Uterus (tissue), 4 donors: ENCODE measurements around the gene MIB2. TPM values are rescaled to one million over a fixed set of nuclear protein-coding genes. Genes with fewer than 3 reads are reported as not detected.

Experiments
- DNase-seq, 2 donors: peaks; one replicate each; pipeline ENCODE4 v3.0.0-alpha.2; 2019 to 2020
- H3K27ac ChIP-seq, 2 donors: fragments of 200-600 bp; sonication (generic); 1 replicate in 1 of 2; 2 replicates in 1 of 2; pipeline ENCODE4 v1.5.1; 2016 to 2018
- H3K27me3 ChIP-seq, 2 donors: fragments of 200-600 bp; sonication (generic); one replicate each; pipeline ENCODE4 v1.5.1; 2018 to 2019; ENCODE audit warnings: control low read depth in 1 of 2
- H3K36me3 ChIP-seq, 2 donors: fragments of 200-600 bp; sonication (generic); one replicate each; pipeline ENCODE4 v1.5.1; 2019; ENCODE audit warnings: control low read depth in 1 of 2
- H3K4me1 ChIP-seq, 2 donors: fragments of 200-600 bp; sonication (generic); one replicate each; pipeline ENCODE4 v1.5.1; 2018 to 2019; ENCODE audit warnings: control low read depth in 1 of 2
- H3K4me3 ChIP-seq, 2 donors: fragments of 200-600 bp; sonication (generic); 1 replicate in 1 of 2; 2 replicates in 1 of 2; pipeline ENCODE4 v1.5.1; 2018 to 2019; ENCODE audit warnings: mild to moderate bottlenecking in 1 of 2
- H3K9me3 ChIP-seq, 2 donors: fragments of 200-600 bp; sonication (generic); one replicate each; pipeline ENCODE4 v1.5.1; 2019; ENCODE audit warnings: control low read depth in 1 of 2
- CTCF ChIP-seq, 4 experiments: fragments of 200-600 bp in 2 of 4; fragments of 450-650 bp in 2 of 4; sonication (generic) in 2 of 4; IDR thresholded peaks; one replicate each; pipeline ENCODE4 v1.5.1; 2016 to 2019; ENCODE audit warnings: antibody characterized with exemption in 4 of 4, mild to moderate bottlenecking in 2 of 4, moderate library complexity in 1 of 4
- POLR2A ChIP-seq, 2 donors: fragments of 450-650 bp; IDR thresholded peaks; one replicate each; pipeline ENCODE4 v1.6.1; 2016; ENCODE audit warnings: antibody characterized with exemption in 2 of 2, mild to moderate bottlenecking in 1 of 2, moderate library complexity in 1 of 2
- intact Hi-C: fragments of 100-400 bp; cut with DNase I; formaldehyde crosslinking; loops from one replicate; pipeline ENCODE4 v1.15.1; 2023; ENCODE audit warnings: low total_unique reads
- total RNA-seq, 4 donors: library from RNA; depleted of rRNA in 3 of 4; stranded (reverse); fragments of >200 nt in 3 of 4; gene quantifications; one replicate each; pipeline versions ENCODE4 v1.1.0 to v1.2.4, GENCODE V29; 2014 to 2023
- donor health status: DM: yes; HTN: yes; CAD: no.

MIB2 gene
- total RNA-seq, 4 donors from 2014 or later: 43.0 to 78.2 (median 57.6) TPM

- no peak for DNase-seq
These were observed 41.2 kb upstream of the MIB2 start for GRCh38 chr1:1573843-1574720.

GRCh38 chr1:1574721-1575537 lies 40.4 kb upstream of the MIB2 start, which contains the start of gene SSU72:
Gene SSU72, minus strand, starts transcription at chr1:1574863. Its CDS starts 306 bp downstream, at chr1:1574557.
- peak; percentile 89 to 91 for DNase-seq
- H3K4me3 ChIP-seq: peak within 1 kb of the TSS; percentile 84 to 96
- H3K9me3 ChIP-seq: no peaks in the 10 kb centered on the region
- intact Hi-C loops: no loop called here
- no peaks in the 10 kb centered on the region for H3K36me3 ChIP-seq
- no peaks in the 10 kb centered on the region for H3K4me1 ChIP-seq
- TF ChIP-seq CTCF (IDR thresholded peaks at IDR 0.05): peak in 1 of 4 experiments; percentile 36
- peak; percentile 64 to 94 for TF ChIP-seq POLR2A (IDR thresholded peaks at IDR 0.05)
- no peaks in the 10 kb centered on the region for H3K27me3 ChIP-seq
- peak within 1 kb of the TSS; percentile 92 to 98 for H3K27ac ChIP-seq

More at GRCh38 chr1:1573843-1574720, 41.2 kb upstream of the MIB2 start:
- H3K4me3 ChIP-seq: peak overlapping the region; percentile 84 to 96
- no peak for TF ChIP-seq POLR2A (IDR thresholded peaks at IDR 0.05)
- TF ChIP-seq CTCF (IDR thresholded peaks at IDR 0.05): no peak
- H3K4me1 ChIP-seq: no peaks in the 10 kb centered on the region
- H3K27me3 ChIP-seq: no peaks in the 10 kb centered on the region
- H3K9me3 ChIP-seq: no peaks in the 10 kb centered on the region
- H3K36me3 ChIP-seq: no peaks in the 10 kb centered on the region
- H3K27ac ChIP-seq: peak overlapping the region; percentile 92 to 98
- intact Hi-C loops: no loop called here

GRCh38 chr1:1577367-1578011 lies 37.8 kb upstream of the MIB2 start:
- H3K4me3 ChIP-seq: no peak overlapping the region
- H3K27ac ChIP-seq: no peak overlapping the region
- H3K4me1 ChIP-seq: no peaks in the 10 kb centered on the region
- no peaks in the 10 kb centered on the region for H3K9me3 ChIP-seq
- DNase-seq: no peak
- no peak for TF ChIP-seq CTCF (IDR thresholded peaks at IDR 0.05)
- TF ChIP-seq POLR2A (IDR thresholded peaks at IDR 0.05): no peak
- intact Hi-C loops: no loop called here
- no peaks in the 10 kb centered on the region for H3K27me3 ChIP-seq
- no peaks in the 10 kb centered on the region for H3K36me3 ChIP-seq

- TF ChIP-seq CTCF (IDR thresholded peaks at IDR 0.05): no peak
- no peak for TF ChIP-seq POLR2A (IDR thresholded peaks at IDR 0.05)
- Histone ChIP-seq H3K4me3 (no peak overlapping the region), H3K4me1 (no peaks in the 10 kb centered on the region), H3K9me3 (no peaks in the 10 kb centered on the region), H3K27me3 (no peaks in the 10 kb centered on the region), H3K27ac (no peak overlapping the region), H3K36me3 (no peaks in the 10 kb centered on the region)
- intact Hi-C loops: no loop called here
- DNase-seq: no peak
These were observed 36.8 kb upstream of the MIB2 start for GRCh38 chr1:1578371-1578940.
